Stimulated activated CD8-positive, alpha-beta memory T cell treated with anti-CD3 and anti-CD28 coated beads, Interleukin-4, amount 100 ng/mL, for 24 hours (primary cell): ENCODE measurements around the gene ATP8A2.
"Not testable (repeated sequence)": the region's sequence is repeated elsewhere in the genome, so short reads cannot be mapped to it uniquely, and the experiment has no call there.

ENCODE experiments used
- DNase-seq: peaks from one replicate; pipeline ENCODE4 v3.0.0-alpha.2; 2020; ENCODE audit warnings: low read depth

The ATP8A2 gene

DNA sequence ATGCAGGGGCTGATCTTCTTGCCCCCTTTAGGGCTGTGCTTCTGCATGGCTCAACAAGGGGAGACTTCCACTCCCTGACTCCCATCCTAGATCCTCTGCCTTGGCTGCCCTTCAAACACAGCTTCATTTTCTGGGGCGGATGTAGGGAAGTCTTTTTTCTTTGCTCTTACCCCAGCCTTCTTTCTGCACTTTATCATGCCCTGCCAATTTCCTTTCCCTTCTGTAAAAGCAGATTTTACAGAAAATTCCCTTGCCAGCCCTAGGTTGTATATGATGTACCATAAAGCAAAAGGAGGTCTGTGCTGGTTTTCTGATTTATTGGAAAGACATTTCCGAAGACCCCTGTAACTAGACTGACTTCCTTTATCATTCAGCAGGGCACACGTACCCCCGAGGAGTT, 396.6 kb downstream of the ATP8A2 start:
- DNase-seq = no peak

DNA sequence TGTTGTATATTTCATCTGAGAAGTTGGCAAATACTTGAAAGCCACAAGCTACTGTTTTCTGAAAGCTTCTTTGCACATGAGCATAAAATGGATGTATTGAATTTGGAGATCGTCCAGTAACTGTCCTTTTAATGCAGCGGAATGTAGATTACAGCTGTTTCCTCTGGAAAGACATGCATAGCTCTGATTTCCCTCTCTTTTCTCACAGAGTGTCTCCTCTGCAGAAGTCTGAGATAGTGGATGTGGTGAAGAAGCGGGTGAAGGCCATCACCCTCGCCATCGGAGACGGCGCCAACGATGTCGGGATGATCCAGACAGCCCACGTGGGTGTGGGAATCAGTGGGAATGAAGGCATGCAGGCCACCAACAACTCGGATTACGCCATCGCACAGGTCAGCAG, 397.1 kb downstream of the ATP8A2 start:
- no peak for DNase-seq

DNA sequence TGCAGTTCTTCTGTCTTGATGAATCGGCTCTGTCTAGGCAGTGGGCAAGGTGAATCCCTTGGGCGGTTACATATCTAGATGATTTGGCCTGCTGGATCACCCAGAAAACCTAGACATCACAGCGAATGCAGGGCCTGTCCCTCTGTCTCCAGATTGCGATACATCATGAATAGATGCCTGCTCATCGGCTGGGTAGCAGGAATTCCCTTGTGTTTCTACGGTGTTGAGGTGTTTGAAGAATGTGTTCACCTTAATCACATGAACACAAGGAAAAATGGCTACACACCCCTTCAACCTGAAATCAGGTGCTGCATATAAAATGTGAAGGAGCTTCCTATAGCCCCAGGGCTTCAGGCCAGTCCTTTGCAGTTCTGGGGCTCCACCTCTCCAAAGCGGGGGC, 398.8 kb downstream of the ATP8A2 start:
- DNase-seq = no peak

DNA sequence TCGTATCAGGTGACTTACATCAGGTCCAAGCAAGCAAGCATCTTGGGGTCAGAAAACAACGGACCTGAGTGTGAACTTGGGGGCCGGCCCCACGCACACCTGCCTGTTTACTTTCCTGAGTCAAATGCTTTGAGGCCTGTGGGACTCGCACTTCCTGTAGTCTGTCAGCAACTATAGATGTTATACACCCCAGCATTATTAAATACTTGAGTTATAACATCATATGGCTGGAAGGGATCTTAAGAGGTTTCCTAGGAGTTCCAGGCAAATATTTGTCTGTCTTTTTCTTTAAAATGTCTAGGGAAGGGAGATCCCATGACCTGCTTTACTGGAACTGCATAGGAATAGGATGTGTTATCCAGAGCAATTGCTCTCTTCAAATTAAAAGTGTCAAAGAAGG, 399.4 kb downstream of the ATP8A2 start:
- no peak for DNase-seq

DNA sequence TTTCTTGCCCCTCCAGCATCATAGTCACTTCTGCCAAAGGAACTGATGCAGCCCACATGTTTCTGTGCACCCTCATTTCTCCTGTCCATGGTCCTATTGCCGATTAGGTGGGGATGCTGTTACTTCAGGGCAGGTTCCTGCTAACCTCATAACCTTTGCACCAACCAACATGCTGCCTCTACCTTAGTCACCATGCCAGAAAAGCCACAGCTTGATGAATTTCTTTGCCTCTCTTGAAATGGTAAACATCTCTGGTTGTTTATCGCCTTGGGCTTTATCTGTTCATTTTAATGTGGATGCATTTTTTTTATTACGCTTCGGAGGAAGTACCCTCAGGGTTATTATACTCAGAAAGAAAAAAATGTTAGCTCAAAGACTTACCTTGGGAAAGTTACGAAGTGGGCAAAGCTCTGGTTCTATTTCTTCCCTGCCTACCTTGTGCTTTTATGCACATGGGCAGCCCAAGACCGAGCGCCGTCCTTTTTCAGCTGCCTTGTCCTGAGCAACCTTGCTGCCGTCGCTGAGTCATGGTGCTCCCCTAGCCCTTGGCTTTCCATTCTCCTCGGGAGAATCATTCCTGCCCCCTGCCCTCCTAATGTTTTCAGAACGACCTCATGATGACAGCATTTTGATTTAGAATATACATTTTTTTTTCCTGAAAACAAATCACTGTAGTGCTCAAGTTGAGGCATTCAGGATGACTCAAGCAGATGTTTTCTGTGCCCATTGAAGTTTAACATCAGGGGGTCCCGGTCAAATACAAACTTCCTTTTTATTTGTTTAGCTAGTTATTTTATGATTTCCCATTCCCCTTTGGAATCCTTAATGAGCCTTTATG, 400.1 kb downstream of the ATP8A2 start:
- DNase-seq = no peak

DNA sequence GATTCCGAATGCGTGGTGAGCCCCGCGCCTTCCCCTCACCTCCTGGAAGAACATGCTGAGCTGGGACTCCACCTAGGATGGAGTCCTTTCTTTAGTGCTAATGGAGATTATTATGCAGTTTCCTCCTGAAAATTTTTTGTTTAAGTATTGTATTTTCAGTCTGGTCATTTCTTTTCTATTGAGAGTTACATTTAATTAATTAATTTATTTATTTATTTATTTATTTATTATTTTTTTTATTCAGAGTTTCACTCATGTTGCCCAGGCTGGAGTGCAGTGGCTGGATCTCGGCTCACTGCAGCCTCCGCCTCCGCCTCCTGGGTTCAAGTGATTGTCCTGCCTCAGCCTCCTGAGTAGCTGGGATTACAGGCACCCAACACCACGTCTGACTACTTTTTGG, 400.8 kb downstream of the ATP8A2 start:
- not testable (repeated sequence) for DNase-seq

DNA sequence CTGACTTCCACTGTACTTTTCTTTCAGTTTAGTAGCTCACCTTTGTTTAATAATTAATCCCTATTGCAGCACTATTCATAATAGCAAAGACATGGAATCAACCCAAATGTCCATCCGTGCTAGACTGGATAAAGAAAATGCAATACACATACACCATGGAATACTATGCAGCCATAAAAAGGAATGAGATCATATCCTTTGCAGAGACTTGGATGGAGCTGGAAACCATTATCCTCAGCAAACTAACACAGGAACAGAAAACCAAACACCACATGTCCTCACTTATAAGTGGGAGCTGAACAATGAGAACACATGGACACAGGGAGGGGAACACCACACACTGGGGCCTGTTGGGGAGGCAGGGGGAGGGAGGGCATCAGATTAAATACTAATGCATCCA, 402.3 kb downstream of the ATP8A2 start:
- DNase-seq = not testable (repeated sequence)

DNA sequence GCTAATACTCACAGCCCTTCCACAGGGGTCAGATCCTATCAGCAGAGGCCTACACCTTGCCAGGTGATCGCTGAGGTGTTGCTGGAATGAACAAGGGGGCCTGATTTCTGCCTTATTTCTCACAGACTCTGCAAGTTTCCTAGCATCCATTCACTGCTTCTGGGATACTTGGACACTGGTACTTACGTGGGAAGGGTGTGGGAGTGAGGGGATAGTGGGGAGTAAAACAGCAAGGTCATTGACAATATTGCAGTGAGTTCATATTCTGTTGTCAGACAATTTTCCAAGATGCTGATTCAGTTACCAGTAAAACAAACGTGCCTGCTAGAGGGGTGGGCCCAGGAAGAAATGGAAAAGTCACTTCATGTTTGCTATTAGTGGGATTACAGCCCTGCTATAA, 403.5 kb downstream of the ATP8A2 start:
- DNase-seq = no peak

DNA sequence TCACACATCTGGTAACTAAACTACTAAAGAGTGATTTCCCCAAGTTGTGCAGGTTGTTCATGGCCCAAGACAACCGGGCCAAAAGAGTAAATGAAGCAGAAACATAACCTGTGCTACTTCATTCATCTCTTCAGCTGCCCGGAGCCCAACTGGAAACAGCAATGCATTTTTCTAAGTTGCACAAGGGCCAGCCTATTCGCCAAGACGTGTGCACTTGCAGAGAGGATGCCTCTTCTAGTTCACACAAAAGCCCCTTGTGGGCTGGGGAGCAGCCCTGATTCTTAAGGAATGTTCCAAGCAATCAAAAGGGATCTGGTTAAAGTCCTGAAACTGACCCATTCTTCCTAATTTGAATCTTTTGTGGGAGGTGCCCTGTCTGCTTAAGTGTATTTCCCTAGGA, 404.2 kb downstream of the ATP8A2 start:
- DNase-seq = no peak

DNA sequence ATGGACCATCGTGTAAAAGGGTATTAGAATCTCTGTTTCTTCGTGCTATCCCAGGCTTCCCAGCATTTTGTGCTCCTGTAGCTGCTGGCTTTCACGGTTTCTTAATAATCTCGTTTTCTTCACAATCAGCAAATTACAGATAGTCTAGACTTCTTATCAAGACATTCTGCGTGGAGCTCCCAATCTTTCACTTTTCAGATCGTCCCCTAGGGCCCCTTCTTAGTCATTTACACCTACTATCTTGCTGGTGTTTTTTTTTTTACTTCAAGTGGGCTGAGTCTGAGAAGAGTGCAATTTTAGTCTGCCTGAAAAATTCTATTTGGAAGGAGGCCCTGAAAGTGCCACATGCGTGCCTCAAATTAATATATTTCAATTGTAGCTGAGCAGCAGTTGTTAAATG, 404.9 kb downstream of the ATP8A2 start:
- no peak for DNase-seq

DNA sequence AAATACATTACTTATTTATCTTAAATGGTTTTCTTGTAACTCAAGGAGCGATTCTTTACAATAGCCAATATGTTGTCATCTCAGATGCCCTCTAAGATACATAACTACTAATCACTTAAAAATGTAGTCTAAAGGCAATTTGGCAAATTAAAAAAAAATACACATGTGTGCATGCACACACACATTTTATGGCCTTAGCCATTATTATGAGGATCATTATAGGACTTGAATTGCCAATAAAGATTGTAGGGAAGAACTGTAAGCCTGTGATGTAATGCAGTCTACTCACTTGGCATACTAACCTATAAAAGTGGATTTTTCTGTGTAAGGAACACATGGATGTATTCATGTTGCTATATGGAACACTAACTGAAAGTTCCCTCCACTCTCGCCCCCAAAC, 405.7 kb downstream of the ATP8A2 start:
- DNase-seq = no peak

DNA sequence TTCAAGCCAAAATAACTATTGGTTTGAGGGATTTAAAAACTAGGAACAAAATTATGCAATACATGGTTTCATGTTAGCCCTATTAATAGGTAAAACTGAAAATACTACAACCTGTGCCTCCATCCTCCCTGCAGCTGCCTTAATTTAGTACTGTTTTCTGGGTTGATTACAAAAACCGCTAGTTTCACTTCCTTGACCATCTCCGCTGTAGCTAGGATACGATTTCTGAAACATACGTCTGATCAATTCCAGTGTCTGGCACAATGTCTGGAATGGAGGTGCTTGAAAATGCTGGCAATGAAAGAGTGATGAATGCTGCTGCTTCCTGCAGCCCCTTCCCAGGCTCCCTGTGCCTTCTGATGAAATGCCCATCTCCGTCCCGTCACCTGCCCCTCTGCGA, 406.6 kb downstream of the ATP8A2 start:
- no peak for DNase-seq

DNA sequence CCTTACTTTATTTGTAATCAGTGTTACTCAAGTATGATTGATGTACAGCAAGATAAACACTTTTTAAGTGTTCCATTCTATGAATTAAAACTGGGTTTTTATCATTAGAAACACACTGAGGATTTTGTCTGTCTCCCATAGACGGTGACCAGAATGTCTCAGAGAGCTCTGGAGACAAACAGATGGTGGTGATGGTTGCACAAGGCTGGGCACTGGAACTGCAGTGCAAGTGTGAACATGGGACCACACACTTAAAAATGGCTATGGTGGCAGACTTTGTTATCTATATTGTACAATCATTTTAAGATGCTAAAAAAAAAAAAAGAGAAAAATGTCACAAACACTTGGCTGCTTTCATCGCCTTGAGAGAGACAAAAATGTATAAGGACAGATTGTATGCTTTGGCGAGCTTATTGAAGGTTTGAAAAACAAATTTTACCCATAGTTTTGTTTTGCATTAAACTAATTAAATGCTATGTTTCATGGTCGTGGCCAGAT, 407.1 kb downstream of the ATP8A2 start:
- no peak for DNase-seq

DNA sequence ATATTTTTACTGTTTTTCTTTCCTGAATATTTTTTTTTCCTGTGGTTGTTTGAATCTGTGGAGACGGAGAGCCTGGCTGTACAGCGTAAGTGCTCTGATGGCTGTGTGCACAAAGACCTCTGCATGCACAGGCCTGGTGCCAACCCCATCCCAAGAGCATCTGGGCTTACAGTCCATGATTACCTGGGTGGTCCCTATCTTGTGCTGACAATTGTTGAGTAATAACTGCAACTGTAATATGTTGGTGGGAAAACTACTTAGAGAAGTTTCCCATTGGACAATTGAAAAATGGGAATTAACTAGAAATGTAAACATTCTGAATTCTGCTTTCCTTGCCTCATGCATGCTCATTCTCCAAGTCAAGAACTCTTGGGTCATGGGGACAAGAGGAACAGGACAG, 411.3 kb downstream of the ATP8A2 start:
- no peak for DNase-seq

DNA sequence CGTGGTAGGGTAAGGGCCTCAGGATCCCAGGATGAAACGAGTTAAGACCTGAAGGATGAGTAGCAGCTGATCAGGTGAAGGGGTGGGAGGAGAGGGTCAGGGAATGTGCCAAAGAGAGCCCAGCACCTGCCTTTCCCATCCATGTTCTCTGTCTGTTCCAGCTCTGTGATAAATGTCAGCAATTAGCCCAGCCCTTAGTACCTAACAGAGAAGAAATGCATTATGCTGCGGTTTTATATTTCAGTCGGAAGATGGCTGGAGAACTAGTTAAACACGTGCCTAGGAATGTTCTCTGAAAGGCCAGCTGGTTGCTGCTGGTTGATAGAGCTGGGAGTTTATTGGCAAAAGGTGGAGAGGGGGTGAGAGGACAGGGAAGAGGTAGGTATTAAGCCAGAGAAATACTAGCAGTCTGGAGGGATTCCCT, 411.8 kb downstream of the ATP8A2 start:
- DNase-seq = no peak

DNA sequence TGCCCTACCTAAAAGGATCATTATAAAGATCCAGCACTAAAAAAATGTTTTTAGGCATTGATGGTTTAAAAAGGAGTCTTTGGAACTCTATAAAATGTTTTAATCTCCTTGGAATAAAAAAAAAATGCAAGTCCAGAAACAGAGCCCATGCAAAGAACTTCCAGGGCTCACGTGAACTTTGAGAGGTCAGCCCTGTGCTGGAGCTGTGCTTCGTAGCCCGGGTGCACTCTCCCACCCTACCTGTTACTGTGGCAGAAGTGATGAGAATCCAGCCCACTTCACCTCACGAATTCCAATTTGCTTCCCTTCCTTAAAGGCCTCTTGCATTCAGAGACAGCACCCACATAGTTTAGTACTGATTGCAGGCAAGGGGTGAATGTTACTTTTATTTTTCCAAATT, 412.3 kb downstream of the ATP8A2 start:
- DNase-seq = no peak

DNA sequence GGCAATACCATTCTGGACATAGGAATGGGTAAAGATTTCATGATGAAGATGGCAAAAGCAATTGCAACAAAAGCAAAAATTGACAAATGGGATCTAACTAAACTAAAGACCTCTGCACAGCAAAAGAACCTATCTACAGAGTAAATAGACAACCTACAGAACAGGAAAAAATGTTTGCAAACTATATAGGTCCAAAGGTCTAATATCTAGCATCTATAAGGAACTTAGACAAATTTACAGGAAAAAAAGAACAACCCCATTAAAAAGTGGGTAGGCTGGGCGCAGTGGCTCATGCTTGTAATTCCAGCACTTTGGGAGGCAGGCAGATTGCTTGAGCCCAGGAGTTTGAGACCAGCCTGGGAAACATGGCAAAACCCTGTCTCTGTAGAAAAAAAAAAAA, 418.4 kb downstream of the ATP8A2 start:
- DNase-seq = not testable (repeated sequence)

DNA sequence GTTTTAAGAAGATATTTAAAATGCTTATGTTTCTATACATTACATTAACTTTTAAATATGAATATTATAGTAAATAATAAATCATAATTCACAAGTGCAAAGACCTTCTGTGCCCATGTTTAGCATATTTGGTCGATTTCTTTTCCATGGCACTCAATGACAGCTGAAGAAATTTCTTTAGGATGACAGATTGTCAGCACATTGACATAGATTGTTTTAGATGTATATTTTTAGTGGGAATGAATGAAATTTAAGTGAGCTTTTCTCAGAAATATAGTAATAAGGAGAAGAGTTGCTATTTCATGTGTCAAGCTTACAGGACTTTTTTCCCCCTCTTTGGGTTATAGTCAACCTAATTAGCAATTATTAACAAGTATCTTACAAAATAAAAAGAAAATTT, 423.5 kb downstream of the ATP8A2 start:
- DNase-seq = no peak

DNA sequence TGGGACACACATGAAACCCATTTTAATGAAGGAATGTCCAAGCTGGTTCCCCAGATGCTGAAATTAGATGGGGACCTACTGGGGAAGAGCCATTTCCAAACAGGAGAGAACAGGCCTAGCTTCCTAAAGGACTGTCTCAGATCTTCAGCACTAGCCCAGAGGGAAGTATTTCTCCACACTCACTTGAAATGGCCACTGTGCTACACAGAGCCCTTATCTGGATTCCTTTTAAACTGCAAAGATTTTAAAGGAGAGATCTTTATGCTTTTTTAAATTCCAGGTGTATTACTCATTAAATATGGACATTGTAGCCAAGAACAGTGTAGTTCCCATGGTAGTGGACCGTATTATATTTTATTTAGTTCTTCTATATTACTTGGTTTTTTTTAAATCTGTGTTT, 424.7 kb downstream of the ATP8A2 start:
- no peak for DNase-seq

DNA sequence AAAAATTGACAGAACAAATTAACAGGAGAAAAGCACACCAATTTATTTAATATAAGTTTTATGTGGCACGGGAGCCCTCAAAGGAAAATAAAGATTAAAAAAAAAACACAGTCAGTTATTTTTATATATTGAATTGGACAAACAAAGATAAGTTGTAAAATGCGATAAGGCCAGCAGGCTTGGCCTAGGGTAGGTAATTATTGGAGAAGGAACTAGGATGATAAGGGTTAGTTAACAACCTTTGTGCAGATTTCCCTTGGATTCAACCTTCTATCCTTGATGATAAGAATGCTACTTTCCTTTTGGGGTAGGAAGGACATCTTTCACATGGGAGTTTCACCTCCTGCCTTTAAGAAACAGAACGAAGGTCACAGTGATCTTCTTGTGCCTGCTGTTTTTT, 427.2 kb downstream of the ATP8A2 start:
- no peak for DNase-seq

DNA sequence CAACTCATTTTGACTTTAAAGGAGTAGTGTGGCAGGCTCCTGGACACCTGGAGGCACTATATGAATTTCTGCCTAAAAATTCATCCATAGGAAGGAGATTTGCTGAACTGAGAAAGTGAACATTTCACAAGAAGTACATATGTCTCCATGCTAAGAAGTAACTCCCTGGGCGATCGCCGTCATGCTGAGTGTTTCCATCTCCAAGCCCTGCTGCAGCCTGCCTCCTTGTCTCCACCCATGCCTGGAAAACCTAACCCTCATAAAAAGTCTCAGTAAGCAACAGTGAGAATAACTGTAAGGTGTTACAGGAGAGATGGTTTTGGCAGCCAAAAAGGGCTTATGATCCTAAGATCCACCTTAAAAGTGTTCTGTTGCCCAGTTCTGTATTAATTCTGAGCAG, 428.7 kb downstream of the ATP8A2 start:
- no peak for DNase-seq

DNA sequence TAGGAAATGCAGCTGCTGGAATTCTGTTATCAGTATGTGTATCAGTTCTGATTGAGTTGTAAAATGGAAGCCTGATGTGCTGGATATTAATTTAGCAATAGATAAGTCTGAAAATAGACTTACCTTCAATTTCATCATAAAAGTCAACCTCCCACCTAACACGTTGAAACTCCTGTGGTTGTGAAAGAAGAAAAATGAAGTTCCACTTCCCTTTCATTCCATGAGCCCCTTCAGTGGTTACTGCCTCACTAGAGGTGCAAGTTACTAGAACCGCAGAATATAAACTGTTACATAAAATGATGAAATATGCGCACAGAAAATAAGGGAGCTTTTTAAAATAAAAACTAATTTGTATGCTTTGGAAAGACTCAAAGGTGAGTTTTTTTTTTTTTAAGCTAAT, 430.8 kb downstream of the ATP8A2 start:
- DNase-seq = no peak

DNA sequence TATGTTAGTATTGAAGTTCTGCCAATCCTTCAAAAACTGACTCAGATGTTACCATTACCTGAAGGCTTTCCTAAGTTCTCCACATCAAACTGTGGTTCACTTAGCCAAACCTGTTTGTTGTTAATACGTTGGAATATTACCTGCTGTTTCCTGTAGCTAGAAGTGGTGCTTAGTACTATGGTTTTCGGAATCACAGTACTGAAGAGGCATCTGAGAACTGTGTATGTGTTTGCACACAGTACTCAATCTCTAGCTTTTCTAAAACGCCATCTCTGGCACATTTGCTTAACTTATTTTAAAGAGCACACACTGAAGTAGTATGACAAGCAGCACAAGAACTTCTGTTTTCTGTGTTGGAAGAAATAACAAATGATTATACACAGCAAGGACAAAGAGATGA, 431.9 kb downstream of the ATP8A2 start:
- no peak for DNase-seq

DNA sequence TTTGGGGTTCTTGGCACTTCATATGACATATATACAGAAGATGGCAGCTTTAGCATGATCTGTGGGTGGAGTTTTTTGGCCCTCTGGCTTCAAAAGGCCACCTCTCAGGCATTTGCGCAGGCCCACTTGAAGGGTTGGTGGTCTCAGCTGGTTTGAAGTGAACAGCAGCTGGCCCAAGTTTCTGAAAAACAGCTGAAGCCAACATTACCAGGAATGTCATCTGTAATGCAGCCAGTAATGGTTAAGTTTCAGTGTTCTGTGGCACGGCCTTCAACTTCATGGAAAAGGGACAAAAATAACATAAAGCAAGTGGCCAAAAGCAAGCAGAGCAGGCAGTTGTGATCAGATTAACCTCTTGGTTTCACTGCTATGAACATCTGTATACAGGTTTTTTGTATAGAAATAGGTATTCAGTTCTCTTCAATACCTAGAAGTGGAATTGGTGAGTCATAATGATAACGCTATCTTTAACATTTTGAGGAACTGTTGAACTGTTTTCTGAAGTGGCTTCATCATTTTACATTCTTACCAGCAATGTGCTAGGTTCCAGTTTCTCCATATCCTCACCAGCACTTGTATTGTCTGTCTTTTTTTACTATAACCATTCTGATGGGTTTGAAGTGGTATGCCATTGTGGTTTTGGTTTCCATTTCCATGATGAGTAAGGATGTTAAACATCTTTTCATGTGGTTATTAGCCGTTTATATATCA, 434.6 kb downstream of the ATP8A2 start:
- no peak for DNase-seq
